GM21367 (cell line): ENCODE measurements around the gene UCK2.
A peak's percentile ranks its signal among the peaks of the same experiment; 100 is the strongest.

Source experiments
- ATAC-seq: cut with Tn5 transposase; IDR thresholded peaks from one replicate; pipeline ENCODE4 v1.9.1; 2021; ENCODE audit not compliant: unreplicated experiment

Gene UCK2

DNA sequence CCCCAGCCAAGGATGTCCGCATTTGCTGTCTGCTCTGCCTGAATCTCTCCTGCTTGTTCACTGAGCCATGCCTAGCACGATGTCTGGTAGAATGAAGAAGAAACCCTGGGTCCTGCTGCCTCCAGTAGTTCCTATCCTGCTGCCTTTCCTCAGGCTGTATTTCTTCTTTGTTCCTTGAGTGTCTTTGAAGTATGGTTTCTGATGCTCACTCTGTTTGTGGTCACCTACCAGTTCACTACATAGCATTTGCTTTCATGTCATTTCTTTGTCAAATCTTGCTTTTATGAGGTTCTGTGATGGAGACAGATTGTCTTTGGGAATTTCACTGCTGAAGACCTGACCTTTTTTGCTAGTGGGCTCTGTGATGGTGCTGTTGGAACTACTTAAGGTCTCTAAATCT, 5.9 kb downstream of the UCK2 start:
- ATAC-seq, result no peak

DNA sequence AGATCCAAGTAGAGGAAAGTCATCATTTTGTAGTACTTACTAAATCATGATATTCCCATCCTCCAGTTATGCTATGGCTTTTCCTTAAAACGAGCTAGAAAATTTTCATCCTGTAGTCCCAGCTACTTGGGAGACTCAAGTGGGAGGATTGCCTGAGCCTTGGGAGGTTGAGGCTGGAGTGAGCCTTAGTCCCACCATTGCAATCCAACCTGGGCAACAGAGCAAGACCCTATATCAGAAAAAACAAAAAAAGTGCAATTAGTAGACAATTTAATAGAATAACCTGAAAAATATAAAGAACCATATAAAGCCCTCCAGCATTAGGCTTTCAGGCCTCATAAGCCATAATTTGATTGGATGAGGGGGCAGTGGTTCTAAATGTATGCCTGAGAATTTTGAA, 6.8 kb downstream of the UCK2 start:
- ATAC-seq, result no peak

DNA sequence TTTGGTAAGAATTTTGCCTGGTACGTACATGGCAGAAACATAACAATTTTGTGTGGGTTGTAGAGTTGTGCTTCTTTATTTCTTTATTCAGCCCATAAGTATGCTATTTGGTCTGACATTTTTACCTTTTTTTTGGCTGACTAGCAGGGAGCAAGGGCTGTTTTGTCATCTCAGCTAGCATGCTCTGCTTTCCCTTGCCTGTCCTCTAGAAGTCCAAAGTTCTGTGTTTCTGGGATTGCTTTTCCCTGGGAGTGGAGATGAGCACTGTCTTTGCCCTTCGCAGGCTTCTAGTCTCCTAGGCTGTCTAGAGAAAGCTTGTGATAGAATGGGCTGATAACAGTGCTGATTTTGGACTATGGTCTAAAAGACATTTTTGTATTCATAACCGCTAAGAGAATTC, 7.5 kb downstream of the UCK2 start:
- ATAC-seq, result no peak

DNA sequence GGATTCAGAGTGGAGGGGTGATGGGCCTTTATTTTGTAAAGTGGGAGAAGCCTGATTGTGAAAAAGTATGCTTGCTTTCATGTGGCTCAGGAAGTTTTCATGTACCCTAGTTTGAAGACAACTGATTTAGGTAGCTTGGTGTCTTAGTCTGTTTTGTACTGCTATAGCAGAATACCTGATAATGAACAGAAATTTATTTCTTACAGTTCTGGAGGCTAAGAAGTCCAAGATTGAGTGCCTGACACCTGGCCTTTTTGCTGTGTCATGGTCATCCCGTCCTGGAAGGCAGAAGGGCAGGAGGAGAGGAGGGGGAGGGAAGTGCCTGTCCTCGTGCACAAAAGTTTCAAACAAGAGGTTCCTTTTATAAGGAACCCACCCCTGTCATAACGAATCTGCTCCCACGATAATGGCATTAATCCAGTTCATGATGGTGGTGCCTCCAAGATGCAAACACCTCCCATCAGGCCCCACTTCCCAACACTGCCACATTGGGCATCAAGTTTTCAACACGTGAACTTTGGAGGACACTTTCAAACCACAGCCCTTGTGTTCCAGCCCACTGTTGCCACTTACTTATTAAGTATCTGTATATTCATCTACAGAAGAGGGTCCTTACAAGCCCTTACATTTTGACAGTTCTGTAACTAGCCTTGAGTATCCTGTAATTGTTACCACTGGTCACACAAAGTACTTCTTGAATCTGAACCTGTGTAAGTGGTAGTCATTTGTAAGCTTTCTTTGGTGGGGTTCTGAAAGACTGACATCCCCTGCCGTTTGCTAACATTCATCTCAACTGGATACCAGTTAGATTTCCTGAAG, 9.5 kb downstream of the UCK2 start:
- ATAC-seq, result no peak

DNA sequence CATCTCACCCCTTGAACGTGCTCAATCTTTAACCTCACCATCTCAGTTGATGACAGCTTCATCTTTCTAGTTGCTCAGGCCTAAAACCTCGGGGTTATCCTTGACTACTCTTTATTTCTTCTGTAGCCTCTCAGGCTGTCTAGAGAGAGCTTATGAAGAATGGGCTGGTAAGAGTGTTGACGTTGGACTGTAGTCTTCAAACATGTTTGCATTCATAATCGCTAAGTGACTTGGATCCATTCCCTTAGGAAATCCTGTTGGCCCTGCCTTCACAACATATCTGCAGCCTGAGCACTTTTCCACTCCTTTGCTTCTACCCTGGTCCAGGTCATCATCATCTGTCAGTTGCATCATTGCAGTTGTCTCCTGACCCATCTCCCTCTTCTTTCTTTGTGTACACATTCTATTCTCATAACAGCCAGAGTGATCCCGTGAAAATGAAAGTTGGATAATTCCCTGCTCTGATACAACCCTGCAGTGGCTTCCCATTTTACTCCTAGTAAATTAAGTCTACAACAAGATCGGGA, 10.5 kb downstream of the UCK2 start:
- ATAC-seq, result no peak

DNA sequence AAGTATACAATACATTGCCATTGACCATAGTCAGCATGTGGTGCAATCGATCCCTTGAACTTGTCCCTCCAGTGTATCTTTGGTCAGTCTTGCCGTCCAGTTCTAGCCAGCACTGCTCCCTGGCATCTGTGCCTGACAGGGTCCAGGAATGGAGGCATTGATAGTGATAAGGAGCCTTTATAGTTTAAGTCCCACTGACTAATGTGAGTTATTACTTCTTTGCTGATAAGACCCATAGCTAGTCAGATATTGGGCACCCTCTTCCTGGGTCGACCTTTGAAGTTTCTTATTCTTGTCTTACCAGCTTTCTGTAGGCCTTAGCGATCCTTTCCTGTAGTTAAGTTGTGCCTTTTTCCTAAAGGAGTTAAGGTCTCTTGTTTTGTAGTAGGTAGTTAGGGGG, 13.0 kb downstream of the UCK2 start:
- no peak for ATAC-seq

DNA sequence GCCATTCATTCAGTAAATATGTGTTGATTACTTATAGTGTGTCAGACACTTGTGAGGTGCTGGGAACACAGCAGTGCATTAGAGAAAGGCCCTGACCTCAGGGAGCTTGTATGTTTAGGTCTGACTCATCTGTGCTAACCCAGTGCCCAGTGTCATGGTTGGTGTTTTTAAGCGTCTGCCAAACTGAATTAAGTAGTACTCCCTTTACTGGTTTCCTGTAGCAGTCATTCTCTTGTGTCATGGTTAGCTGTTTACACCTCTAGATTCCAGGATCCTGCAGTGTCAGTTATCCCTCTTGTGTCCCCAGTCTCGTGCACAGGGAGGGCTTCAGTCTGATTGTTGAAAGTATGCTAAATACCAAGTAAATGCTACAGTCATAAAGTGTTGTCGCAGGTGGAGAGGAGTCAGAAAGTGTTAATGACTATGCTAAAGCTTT, 14.2 kb downstream of the UCK2 start:
- no peak for ATAC-seq

DNA sequence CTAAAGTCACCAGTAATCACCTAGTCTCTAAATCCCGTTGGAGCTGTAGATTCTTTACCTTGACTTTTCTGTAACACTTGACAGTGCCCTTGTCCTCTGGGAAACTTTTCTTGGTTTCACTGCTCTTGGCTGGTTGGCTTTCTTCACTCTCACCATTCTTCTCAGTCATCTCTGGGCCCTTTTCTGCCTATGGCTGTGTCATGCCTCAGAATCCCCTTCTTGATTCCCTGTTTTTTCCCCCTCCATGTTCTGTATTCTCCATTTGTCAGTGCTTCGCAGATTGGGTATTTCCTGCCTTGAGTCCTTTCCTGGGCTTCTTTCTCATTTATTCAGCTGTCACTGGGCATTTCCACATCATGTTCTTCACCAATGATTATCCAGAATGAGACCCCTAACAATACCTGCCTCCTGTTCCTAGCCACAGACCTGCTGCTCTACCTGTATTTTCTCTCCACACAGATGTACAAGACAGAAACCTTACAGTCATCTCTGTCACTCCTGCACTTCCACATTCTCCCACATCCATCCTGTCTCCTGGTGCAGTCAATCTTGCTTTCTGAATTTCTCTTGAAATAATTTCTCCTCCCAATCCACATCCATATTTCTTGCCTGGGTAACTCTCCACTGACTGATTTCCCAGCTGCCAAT, 14.7 kb downstream of the UCK2 start:
- peak; percentile 24 for ATAC-seq

DNA sequence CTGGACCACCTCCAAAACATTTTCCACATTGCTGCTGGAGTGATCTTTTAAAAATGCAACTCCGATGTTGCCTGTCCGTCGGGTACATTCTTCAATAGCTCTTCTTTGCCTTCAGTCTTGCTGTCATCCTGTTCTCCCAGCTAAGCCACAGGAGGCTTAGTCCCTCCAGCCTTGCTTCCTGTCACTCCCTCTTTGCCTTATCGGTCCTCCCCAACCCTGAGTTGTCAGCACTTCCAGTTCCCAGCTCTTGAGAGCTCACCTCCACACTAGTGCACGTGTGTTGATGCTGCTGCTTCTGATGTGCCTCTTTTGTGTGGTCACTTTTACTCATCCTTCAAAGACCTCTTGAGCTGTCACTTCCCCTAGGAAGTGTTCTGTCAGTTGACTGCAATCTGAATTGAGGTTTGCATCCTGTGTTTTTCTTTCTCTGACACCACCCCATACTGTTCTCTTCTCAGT, 15.3 kb downstream of the UCK2 start:
- ATAC-seq, result peak; percentile 46

DNA sequence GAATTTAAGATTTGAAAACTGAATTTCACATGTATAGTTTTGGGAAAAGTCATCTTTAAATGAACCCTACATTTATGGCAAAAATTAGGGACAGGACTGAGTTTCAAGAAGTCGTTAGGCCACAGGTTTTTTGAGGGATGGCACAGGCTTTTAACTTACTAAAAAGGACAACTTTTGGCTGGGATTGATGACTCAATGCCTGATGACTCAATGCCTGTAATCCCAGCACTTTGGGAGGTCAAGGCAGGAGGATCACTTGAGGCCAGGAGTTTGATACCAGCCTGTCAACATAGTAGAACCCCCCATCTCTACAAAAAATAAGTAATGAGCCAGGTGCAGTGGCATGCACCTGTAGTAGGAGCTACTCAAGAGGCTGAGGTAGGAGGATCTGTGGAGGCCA, 15.9 kb downstream of the UCK2 start:
- ATAC-seq, result no peak

DNA sequence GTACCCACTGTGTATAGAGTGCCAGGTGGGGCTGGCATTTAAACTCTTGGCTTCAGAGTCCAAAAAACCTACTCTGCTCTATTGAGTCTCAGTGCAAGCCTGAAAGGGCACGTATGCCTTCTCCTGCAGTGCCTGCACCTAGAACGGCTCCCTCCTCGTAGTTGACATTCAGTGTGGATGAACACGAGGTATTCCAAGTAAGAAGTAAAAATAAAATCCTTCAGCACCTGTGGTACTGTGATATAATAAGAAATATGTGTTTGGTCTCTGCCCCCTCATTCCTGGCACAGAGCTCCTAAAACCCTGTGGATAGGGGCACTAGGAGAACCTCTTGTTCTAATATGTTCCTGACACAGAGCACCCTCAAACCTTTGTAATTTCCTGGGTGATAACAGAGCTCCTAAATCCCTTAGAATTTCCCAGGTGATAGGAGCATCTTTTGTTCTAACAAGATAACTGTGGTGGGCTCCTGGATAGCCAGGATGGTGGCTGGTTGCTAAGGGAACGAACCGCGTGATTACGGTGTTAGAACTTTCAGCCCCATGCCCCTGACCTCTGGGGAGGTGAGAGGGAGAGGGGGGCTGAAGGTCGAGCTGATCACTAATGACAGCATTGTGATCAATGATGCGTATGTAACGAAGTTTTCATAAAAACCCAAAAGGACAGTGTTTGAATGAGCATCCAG, 16.8 kb downstream of the UCK2 start:
- no peak for ATAC-seq

DNA sequence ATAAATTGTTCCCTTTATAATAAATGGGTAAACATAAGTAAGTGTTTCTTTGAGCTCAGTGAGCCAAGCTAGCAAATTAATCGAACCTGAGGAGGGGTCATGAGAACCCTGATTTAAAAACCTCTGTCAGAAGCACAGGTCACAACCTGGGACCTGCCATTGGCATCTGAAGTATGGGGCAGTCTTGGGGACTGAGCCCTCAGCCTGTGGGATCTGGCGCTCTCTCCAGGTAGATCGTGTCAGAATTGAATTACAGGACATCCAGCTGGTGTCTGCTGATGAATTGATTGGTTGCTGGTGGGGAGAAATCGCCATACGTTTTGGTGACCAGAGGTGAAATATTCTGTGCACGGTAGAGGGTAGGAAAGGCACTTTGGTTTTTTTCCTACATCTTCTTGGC, 17.5 kb downstream of the UCK2 start:
- ATAC-seq, result no peak

DNA sequence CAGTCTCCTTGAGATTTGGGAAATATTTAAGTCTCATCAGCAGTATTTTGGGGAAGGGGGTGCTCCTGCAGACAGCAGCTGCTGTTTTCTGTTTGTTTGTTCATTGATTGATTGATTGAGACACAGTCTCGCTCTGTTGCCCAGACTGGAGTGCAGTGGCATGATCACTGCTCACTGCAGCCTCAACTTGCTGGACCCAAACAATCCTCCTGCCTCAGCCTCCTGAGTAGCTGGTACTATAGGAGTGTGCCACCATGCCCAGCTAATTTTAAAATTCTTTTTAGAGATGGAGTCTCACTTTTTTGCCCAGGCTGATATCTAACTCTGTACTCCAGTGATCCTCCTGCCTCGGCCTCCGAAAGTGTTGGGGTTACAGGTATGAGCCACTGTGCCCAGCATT, 18.2 kb downstream of the UCK2 start:
- ATAC-seq, result no peak

DNA sequence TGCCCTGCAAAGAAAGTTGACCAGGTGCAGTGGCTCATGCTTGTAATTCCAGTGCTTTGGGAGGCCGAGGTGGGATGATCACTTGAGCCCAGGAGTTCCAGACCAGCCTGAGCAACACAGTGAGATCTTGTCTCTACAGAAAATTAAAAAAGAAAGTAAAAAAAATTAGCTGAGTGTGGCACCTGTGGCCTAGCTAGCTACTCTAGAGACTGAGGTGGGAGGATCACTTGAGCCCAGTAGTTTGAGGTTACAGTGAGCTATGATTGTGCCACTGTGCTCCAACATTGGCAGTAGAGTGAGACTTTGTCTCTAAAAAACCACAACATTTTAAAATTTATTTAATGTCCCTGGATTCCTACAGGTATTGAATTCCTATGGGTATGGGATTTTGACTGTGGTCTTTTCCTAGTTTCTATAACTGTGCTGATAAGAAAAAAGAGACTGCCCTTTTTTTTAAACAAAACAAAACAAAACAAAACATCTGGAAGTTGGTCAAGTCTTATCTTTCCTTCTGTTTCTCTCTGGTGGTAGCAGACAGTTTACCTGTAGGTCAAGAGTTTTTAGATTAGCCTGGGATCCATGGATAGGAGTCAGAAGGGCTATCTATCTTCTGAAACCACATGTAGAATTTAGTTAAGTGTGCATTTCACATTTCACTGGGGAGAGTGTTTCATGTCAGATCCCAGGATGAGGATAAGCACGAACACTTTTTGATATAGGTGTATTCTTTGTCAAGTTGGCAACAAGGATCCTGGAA, 18.8 kb downstream of the UCK2 start:
- ATAC-seq, result no peak

DNA sequence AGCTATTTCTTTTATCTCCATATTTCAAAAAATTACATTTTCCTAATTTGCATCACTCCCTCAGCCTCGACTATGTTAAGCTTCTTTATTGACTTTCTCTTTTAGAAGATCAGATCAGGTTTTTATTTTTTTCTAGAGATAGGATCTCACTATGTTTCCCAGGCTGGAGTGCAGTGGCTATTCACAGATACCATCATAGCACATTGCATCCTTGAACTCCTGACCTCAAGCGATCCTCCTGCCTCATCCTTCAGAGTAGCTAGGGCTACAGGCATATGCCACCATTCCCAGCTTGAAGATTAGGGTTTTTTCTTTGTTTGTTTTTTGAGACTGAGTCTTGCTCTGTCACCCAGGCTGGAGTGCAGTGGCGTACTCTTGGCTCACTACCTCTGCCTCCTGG, 20.1 kb downstream of the UCK2 start:
- no peak for ATAC-seq

DNA sequence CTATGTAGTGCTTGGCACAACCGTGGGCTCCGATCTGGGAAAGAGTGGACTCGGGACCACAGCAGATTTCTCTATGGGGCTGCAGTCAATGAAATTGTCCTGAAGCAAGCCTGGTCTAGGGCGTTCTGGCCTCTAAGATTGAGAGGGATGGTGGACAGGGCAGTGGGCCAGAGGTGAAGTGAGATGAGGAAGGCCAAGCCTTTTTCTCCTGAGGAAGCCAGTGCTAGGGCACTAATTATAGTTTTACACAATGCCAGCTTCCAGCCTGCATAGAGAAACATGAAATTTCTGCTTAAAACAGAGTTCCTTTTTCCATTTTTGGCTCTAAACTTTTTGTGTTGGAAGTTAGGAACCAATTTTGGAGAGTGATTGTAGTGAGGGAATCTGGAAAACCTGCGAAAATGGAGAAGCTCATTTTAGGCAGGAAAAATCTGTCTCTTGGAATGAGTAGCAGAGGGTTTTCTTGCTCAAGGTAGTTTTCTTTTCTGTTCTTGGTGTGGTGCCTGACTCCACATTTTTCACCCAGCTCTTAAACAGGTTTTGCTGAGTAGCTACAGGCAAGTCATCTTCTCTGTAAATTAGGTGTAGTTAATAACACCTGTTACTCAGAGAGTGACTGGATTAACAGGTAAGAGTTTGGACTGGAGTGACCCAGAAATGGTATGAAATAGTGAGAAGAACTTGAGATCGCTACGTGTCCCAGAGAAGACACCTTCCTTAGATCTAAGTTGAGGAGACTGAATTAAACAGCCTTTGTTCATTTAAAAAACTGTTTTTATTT, 22.1 kb downstream of the UCK2 start:
- ATAC-seq, result no peak

DNA sequence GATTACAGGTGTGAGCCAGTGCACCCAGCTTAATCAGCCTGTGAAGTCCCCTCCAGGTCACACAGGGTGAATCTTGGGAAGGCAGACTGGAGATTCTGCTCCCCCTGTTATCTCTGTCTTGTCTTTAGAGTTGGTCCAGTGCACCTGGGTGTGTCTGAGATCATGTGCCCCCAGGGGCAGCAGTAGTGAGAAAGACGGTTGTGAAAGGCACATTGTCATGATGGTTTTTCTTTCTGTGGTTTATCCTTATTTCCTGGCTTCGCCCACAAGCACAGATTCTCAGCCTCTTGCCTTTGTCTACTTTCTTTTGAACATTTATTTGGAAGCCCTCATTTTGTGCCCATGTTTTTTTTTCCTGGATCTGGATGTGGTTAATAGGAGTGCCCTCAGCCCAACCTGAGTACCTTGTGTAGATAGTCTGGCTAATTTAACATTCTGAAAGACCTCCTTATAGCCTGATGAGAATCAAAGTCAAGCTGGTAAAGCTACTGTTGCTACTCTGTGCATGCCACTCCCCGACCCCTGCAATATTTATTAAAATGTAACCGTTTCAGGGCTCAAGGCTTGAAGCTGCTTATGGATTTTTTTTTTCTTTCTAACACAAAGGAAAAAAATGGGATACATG, 23.7 kb downstream of the UCK2 start:
- peak; percentile 76 for ATAC-seq

DNA sequence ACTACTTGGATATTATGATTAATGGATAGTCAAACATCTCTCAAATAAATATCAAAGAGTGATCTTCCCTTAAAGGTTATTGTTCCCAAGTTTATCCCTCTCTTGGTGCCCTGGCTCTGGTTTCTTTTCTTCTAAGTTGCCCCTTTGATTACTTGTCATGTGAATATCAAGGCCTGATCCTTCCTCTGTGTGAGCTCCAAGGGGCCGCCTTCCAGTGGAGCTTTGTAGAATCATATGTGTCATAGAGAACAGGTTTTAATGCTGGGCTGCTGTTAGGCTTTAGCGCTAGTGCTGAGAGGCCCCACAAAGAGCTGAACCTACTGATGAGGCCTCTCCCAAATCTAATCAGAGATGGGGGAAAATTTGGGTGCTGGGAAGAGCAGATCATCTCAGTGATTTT, 25.5 kb downstream of the UCK2 start:
- no peak for ATAC-seq

DNA sequence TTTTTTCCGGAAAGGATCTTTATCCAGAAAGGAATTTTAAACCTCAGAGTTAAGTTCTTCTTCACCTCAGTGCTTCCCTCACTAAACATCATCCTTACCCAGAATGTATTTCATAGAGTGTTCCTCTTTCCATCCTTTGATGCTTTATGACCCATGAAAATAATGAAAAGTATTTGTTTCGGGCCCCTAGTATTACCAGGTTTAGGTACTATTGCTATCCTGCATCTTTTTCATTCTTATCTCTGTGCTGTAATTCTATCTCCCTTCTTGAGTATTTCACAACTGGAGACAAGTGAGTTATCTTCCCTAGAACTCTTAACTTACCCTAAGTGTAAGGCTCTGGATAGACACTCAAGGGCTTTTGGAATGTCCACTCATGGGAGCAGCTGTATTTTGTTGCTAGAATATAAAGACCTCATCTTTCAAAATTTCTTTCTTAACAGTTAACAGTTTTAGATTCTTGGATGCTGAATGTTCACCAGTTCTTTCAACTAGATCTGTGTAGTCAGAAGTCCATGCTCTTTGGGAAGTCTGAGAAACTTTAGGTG, 26.2 kb downstream of the UCK2 start:
- ATAC-seq, result no peak
